Measurements from ENCODE around the gene OR2C3. TPM values are rescaled to one million over a fixed set of nuclear protein-coding genes. Genes with fewer than 3 reads are reported as not detected.
A peak's percentile ranks its signal among the peaks of the same experiment; 100 is the strongest.

The OR2C3 gene
- polyA plus RNA-seq, 3 donors, result 0.01 TPM; not detected in 2

GRCh38 chr1:247574236-247574635 is 38.0 kb upstream of the OR2C3 start:
- intact Hi-C loops (cut with micrococcal nuclease), result loop anchor here in 1 of 2 donors (10.0 kb wide), 1 partner anchor 369 kb away; no protein-coding TSS in a partner anchor

GRCh38 chr1:247562198-247562597 is 26.0 kb upstream of the OR2C3 start:
- Mint-ChIP-seq H3K9me3 (peaks cover 0 to 2% (median 0%) of the 10 kb centered on the region in 7 donors), H3K27me3 (ENCODE audit: low read depth in 3 of 3) (no peaks in the 10 kb centered on the region), H3K36me3 (no peaks in the 10 kb centered on the region), H3K27ac (peak overlapping the region in 1 of 7 donors; percentile 31), H3K4me3 (no peak overlapping the region), H3K4me1 (no peaks in the 10 kb centered on the region)
- Histone ChIP-seq H3K4me3 (replicated peaks in 1 of 3; ENCODE audit: low read depth in 2 of 3, low read length in 3 of 3) (no peak overlapping the region), H3K27ac (ENCODE audit: low read depth in 1 of 2, low read length in 2 of 2) (no peak overlapping the region), H3K27me3 (ENCODE audit: control insufficient read depth in 2 of 2, insufficient read depth in 2 of 2, low read length in 2 of 2) (no peaks in the 10 kb centered on the region), H3K4me2 (replicated peaks; ENCODE audit: extremely low read depth, low read length, poor library complexity, severe bottlenecking) (no peak overlapping the region), H3K79me2 (ENCODE audit: insufficient read depth, low read length) (no peaks in the 10 kb centered on the region), H4K20me1 (ENCODE audit: insufficient read depth, low read length) (no peaks in the 10 kb centered on the region), H2AFZ (ENCODE audit: insufficient read depth, low read depth, low read length, poor library complexity, severe bottlenecking) (no peak overlapping the region), H3K36me3 (replicated peaks in 1 of 2; ENCODE audit: control insufficient read depth in 1 of 2, insufficient read depth in 2 of 2, low read length in 2 of 2) (no peaks in the 10 kb centered on the region), H3K4me1 (ENCODE audit: control insufficient read depth in 1 of 2, insufficient read depth in 2 of 2, low read length in 2 of 2) (no peaks in the 10 kb centered on the region), H3K9ac (ENCODE audit: insufficient read depth, low read length, poor library complexity, severe bottlenecking) (no peak overlapping the region), H3K9me3 (replicated peaks in 1 of 2; ENCODE audit: control insufficient read depth in 1 of 2, insufficient read depth in 1 of 2, low read length in 2 of 2) (no peaks in the 10 kb centered on the region)
- DNase-seq, result no peak
- WGBS (ENCODE audit: insufficient coverage), result 57% methylated on average over 9 of the region's 9 CpGs
- no peak for TF ChIP-seq CTCF (IDR thresholded peaks at IDR 0.05)
- intact Hi-C loops (cut with micrococcal nuclease), result no loop called here

More at GRCh38 chr1:247574236-247574635, 38.0 kb upstream of the OR2C3 start:
- Histone ChIP-seq H3K4me2 (replicated peaks; ENCODE audit: extremely low read depth, low read length, poor library complexity, severe bottlenecking) (no peak overlapping the region), H3K36me3 (replicated peaks in 1 of 2; ENCODE audit: control insufficient read depth in 1 of 2, insufficient read depth in 2 of 2, low read length in 2 of 2) (no peaks in the 10 kb centered on the region), H2AFZ (ENCODE audit: insufficient read depth, low read depth, low read length, poor library complexity, severe bottlenecking) (no peak overlapping the region), H3K9ac (ENCODE audit: insufficient read depth, low read length, poor library complexity, severe bottlenecking) (no peak overlapping the region), H3K27ac (ENCODE audit: low read depth in 1 of 2, low read length in 2 of 2) (no peak overlapping the region), H3K4me1 (ENCODE audit: control insufficient read depth in 1 of 2, insufficient read depth in 2 of 2, low read length in 2 of 2) (no peaks in the 10 kb centered on the region), H4K20me1 (ENCODE audit: insufficient read depth, low read length) (no peaks in the 10 kb centered on the region), H3K79me2 (ENCODE audit: insufficient read depth, low read length) (no peaks in the 10 kb centered on the region), H3K9me3 (replicated peaks in 1 of 2; ENCODE audit: control insufficient read depth in 1 of 2, insufficient read depth in 1 of 2, low read length in 2 of 2) (no peaks in the 10 kb centered on the region), H3K4me3 (replicated peaks in 1 of 3; ENCODE audit: low read depth in 2 of 3, low read length in 3 of 3) (no peak overlapping the region), H3K27me3 (ENCODE audit: control insufficient read depth in 2 of 2, insufficient read depth in 2 of 2, low read length in 2 of 2) (no peaks in the 10 kb centered on the region)
- no peak overlapping the region for H3K27ac Mint-ChIP-seq
- DNase-seq, result no peak
- H3K4me1 Mint-ChIP-seq, result peaks cover 5% of the 10 kb centered on the region
- peaks cover 2 to 13% (median 7%) of the 10 kb centered on the region in 7 donors for H3K9me3 Mint-ChIP-seq
- no peak for TF ChIP-seq CTCF (IDR thresholded peaks at IDR 0.05)
- no peaks in the 10 kb centered on the region for H3K36me3 Mint-ChIP-seq
- no CpG with 5 or more reads among the region's 1 CpG for WGBS (ENCODE audit: insufficient coverage)
- no peak overlapping the region for H3K4me3 Mint-ChIP-seq
- peaks cover 0 to 6% (median 2%) of the 10 kb centered on the region in 3 donors for H3K27me3 Mint-ChIP-seq (ENCODE audit: low read depth in 3 of 3)
